Right ventricle myocardium inferior (tissue), 1 donor: Measurements from ENCODE around the gene UGT1A1. TPM values are rescaled to one million over a fixed set of nuclear protein-coding genes. Genes with fewer than 3 reads are reported as not detected.

Experiments
- total RNA-seq: library from RNA; stranded (reverse); fragmentation: NEBNext Ultra II Directional; extraction: Animal tissue kit (Norgen Biotek cat#: 25700); gene quantifications from one replicate; pipeline ENCODE4 v1.2.1, GENCODE V29; 2021
- donor health status: DM: no; HTN: yes; CAD: no; lungs with severe emphysema.

The UGT1A1 gene
- total RNA-seq, 1 donor from 2014 or later: not detected

Other genes starting within 250 kb of the UGT1A1 start
- gene USP40, start 193.5 kb upstream of the UGT1A1 start, total RNA-seq: 17.2 TPM
- not detected for gene UGT1A8, start 142.6 kb upstream of the UGT1A1 start, total RNA-seq
- gene UGT1A10, start 123.8 kb upstream of the UGT1A1 start, total RNA-seq: not detected
- not detected for gene UGT1A9, start 88.4 kb upstream of the UGT1A1 start, total RNA-seq
- not detected for gene UGT1A7, start 78.4 kb upstream of the UGT1A1 start, total RNA-seq
- not detected for gene UGT1A6, start 67.4 kb upstream of the UGT1A1 start, total RNA-seq
- gene UGT1A5, start 47.4 kb upstream of the UGT1A1 start, total RNA-seq: not detected
- not detected for gene UGT1A4, start 41.5 kb upstream of the UGT1A1 start, total RNA-seq
- gene UGT1A3, start 31.2 kb upstream of the UGT1A1 start, total RNA-seq: not detected
- gene MROH2A, start 18.1 kb downstream of the UGT1A1 start, total RNA-seq: not detected
- gene HJURP, start 94.3 kb downstream of the UGT1A1 start, total RNA-seq: 0.41 TPM
- not detected for gene TRPM8, start 157.1 kb downstream of the UGT1A1 start, total RNA-seq